ENCODE measurements around the gene SLC8A2.

Gene SLC8A2

GRCh38 chr19:47503130-47503825 lies 31.6 kb upstream of the SLC8A2 start:
- no peak for DNase-seq (ENCODE audit: low read depth in 2 of 2)

DNA sequence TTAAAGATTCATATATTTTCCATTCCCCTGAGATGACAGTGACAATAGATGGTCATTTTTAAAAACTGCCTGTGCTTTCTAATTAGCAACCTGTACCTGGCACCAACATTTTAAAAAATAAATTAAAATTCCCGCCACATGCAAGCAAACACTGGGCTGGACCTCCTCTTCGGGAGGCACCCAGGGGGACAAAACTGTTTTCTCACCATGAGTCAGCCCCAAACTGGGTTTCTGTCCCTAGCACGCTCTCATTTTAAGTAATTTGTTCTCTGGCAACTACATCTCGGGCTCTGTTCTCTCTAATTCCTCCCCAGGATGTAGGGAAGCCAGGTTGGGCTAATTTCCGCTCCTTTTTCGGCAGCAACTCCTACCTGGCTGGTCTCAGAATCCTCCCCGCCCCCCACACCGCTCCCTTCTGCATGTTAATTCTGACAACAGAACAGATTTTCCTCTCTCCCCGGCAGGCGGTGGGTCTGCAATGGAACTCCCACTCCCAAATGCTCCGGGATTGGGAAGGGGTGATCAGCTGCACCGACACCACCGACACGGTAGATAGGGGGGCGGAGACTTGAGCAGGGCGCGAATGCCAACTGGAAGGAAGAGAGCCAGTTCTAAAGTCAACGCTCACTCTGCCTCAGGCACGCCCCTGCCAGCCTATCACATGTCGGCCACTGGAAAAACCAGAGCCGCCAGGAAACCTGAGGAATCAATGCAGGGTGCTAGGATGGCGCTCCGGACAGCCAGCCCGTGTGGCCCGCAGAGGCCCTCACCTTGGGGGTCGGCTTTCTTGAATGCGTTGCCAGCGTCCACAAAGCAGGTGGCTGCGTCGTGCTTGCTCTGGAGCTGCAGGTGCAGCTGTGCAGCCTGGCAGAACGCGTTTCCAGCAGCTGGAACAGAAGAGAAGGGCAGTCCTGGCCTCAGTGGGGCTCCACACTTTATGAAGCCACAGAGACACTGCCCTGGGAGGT lies 28.5 kb upstream of the SLC8A2 start:
- no peak for DNase-seq (ENCODE audit: low read depth in 2 of 2)

DNA sequence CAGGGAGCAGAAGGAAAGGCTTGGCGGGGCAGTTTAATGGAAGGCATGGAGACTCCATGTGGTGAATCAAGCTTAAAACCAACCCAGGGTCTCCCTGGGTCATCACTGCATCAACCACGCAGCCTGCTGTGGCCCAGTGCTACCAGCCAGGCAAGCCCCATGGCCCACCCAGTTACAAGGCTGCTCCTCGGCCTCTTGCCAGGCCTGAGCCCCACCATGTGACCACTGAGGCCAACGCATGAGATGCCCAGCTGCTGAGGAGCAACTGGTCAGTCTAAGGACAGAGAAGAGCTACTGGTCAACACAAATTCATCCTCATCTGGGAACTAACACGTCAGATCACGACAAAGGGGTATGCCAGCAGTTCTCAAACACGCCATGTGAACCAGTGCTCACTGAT lies 27.7 kb upstream of the SLC8A2 start:
- DNase-seq (ENCODE audit: low read depth in 2 of 2), result no peak

DNA sequence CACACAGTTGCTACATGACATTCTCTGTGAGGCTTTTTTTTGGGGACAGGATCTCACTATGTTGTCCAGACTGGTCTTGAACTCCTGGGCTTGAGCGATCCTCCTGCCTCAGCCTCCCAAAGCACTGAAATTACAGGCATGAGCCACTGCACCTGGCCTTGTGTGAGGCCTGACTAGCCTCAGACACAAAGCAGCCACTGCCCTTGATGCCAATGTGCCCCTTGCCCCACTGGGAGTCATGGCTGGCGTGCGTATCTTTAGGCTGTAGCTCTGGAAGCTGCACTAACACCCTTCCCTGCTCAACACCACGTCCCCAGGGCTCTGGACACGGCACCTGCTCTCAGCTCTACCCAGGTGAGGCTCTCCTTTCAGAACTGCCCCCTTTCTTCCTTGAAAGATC lies 26.9 kb upstream of the SLC8A2 start:
- DNase-seq (ENCODE audit: low read depth in 2 of 2), result no peak

GRCh38 chr19:47497821-47498520 lies 26.3 kb upstream of the SLC8A2 start:
- DNase-seq (ENCODE audit: low read depth in 2 of 2), result no peak

GRCh38 chr19:47497050-47497766 lies 25.5 kb upstream of the SLC8A2 start:
- no peak for DNase-seq (ENCODE audit: low read depth in 2 of 2)

DNA sequence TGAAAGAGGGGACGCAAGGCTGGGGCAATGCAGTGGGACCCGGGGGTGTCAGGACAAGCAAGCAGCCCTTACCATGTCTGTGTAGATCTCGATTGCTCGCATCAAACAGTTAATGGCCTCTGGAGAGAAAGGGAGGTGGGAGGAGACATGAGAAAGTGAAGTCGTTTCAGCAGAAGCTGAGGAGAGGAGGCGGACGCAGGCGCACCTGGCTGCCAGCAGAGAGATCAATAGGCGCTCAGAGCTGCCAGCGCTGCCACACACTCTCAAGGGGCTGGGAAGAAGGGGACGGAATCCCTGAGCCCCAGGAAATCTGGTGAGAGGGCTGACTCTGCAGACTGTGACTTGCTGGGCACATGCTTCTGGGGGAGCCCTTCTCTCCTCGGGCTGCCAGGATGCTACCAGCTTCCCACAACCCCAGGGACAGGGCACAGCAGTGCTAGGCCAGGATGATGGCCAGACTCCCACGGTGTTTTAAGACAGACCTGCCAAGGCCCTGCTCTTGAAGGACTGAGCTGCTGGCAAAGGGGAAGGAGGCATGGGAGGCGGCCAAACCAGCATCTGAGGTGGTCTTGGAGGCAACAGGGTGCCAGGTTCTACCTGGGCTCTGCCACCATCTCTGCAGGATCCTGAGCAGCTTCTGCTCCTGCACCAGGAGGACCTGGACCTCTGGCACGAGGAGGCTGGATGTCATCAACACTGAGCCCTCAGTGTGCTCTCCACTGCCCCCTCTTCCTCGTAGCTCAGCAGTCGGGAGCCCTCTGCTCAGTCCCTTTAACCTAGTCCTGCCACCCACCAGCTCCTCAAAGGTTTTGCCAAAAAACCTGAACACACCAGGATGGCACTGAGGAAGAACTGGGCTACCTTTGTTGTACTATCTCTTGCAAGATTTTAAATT lies 24.0 kb upstream of the SLC8A2 start:
- no peak for DNase-seq (ENCODE audit: low read depth in 2 of 2)

- DNase-seq (ENCODE audit: low read depth in 2 of 2), result no peak
These were observed 23.0 kb upstream of the SLC8A2 start for GRCh38 chr19:47494729-47495128.

- no peak for DNase-seq (ENCODE audit: low read depth in 2 of 2)
These were observed 22.5 kb upstream of the SLC8A2 start for GRCh38 chr19:47494211-47494547.

DNA sequence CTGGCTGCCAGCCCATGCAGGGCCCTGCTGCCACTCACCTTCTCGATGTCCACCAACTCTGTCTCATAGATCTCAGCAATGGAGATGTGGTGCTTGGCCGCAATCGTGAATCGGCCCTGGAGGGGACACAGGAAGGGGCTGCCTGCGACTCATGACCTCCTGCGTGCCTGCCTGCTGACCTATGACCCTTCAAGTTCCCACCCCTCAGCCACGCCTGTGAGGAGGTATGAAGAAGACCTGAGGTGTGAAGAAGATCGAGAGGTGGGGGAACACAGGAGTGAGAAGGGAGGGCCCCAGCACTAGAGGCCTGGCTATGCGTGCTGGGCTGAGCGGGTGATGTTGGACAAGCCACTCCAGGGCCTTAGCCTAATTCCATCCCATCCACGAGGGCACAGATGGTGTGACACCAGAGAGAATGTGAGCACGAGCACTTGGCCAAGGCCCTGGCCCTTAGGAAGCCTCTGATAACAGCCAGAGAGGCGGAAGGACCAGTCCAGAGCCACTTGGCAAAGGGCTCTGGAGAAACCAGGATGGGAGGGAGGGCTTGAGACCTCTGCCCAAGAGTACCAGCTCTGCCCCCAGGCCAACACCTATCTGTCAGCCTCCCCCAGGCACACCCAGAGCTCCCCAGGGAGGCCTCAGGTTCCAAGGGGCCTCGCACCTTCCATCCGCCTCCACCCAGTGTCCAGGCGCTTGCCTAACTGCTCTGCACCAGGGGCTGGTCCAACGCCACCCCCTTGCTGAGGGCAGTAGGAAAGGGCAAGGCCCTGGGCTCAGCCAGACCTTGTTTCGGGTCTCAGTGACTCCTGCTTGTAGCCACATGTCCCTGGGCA lies 21.9 kb upstream of the SLC8A2 start:
- DNase-seq (ENCODE audit: low read depth in 2 of 2), result no peak

DNA sequence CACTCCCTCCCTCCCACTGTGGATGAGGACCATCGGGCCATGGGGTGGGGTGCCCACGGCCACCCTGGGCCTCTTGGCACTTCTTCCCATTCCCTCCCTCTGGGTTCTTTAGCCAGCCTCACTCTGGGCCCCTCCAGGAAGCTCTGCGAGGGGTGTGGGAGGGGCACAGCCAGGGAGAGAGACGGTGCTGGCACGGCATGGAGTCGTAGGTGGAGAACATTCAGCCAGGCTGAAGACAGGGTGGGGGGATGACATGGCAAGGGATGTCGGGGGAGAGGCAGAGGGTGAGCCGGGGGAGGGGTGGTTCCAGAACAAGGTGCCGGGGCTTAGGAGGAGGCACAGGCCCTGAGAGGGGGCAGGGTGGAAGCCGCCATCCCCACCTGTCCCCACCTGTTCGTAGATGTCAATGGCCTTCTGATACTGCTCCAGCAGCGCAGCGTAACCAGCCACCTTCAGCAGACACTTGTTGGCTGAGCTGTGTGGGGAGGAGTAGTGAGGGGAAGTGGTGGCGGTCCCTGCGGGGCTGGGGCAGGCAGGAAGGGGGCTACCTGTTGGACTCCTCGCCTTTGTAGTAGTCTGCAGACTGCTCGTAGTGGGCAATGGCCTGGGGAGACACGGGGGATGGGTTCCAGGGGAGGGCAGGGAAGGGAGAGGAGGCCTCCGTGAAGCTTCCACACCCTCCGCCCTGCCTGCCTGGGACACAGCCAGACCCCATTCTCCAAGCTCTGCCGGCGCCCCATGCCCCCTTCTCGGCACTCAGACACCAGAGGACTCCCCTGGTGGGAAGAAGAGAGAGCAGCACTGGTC lies 21.1 kb upstream of the SLC8A2 start:
- no peak for DNase-seq (ENCODE audit: low read depth in 2 of 2)

DNA sequence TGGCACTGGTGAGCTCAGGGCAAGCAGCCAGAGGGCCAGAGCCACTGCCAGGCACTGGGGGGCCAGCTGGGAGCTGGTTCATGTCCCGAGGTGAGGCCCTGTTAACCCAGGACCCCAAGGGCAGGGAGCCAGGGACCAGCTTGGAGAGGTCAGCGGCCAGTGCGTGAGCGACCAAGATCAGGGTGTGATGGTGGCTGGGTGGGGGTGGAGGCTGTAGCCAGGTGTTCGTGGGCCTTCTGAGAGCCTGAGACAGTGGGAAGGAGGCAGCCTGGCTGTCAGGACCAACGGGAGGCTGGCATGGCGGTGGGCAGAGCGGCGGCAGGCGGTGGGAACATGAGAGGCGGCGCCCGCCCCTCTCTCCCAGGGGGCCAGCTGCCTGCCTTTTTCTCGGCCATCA lies 20.4 kb upstream of the SLC8A2 start:
- DNase-seq (ENCODE audit: low read depth in 2 of 2), result no peak

GRCh38 chr19:47491358-47492136 lies 19.9 kb upstream of the SLC8A2 start:
- no peak for DNase-seq (ENCODE audit: low read depth in 2 of 2)

DNA sequence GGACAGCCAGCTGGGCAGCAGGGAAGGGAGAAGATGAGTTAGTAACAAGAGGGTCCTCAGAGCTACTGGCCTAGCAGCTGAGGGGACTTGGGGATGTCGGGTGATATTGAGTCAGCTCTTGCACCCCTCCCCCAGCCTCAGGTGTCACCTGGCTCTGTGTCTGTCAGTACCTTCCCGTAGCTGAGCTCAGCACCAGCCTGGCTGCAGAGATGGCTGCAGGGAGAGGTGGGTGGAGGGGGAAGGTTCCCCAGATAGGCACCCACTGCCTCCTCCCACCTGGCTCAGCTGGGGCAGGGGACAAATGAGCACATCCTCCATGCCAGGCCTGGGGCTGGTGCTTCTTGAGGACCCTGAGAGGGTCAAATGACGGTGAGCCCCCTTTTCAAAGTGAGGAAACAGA lies 19.2 kb upstream of the SLC8A2 start:
- no peak for DNase-seq (ENCODE audit: low read depth in 2 of 2)

- DNase-seq (ENCODE audit: low read depth in 2 of 2), result no peak
These were observed 18.3 kb upstream of the SLC8A2 start for GRCh38 chr19:47490031-47490430.

- no peak for DNase-seq (ENCODE audit: low read depth in 2 of 2)
These were observed 17.6 kb upstream of the SLC8A2 start for GRCh38 chr19:47489072-47489914.

All from stimulated activated CD4-positive, alpha-beta T cell treated with anti-CD3 and anti-CD28 coated beads, Interleukin-1b, Interleukin-23, amount 100 ng/mL, for 4 hours (primary cell).